ENCODE measurements around the gene MAP4K4.

DNA sequence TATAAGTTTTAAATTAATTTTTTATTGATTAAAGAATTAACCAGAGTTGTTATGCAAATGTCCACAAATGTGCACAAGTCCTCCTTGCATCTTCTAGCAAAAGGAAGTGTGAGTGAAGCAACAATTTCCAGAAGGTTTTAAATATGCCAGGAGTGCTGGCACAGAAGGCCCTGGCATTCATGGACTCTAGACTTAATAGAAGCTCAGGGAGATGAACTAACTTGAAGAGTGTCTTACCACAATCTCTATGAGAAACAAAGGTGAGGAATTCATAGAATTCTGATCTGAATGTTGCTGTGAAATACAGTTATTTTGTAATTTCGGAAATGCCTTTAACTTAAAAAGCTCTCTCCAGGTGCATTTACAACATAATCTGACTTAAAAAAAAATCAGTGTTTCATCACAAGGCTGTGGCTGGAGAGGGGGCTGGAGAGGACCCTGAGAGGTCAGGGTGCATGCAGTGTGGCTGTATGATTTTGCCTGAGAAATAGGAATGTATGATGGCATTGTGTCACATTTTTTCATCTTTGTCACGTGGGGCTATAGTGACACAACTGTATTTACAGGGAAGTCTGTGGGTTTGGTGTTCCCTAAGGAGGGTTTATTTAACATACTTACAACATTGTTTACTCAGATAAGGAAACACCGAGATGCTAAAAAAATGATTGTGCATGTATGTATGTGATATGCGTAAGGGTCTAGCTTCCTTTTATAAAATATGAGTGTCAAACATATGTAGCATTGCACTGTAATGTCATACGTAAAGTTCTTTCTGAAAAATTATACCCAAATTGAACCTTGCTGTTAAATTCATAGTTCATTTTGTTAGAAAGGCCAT lies 66.2 kb downstream of the MAP4K4 start:
- TF ChIP-seq, protein P1, sequence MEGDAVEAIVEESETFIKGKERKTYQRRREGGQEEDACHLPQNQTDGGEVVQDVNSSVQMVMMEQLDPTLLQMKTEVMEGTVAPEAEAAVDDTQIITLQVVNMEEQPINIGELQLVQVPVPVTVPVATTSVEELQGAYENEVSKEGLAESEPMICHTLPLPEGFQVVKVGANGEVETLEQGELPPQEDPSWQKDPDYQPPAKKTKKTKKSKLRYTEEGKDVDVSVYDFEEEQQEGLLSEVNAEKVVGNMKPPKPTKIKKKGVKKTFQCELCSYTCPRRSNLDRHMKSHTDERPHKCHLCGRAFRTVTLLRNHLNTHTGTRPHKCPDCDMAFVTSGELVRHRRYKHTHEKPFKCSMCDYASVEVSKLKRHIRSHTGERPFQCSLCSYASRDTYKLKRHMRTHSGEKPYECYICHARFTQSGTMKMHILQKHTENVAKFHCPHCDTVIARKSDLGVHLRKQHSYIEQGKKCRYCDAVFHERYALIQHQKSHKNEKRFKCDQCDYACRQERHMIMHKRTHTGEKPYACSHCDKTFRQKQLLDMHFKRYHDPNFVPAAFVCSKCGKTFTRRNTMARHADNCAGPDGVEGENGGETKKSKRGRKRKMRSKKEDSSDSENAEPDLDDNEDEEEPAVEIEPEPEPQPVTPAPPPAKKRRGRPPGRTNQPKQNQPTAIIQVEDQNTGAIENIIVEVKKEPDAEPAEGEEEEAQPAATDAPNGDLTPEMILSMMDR (conservative IDR thresholded peaks at IDR 0.05; ENCODE audit: low read length) = no peak
- no peak for TF ChIP-seq EZH2phosphoT487 (IDR thresholded peaks at IDR 0.05; ENCODE audit: borderline replicate concordance)
